GM23248 (cell line): ENCODE data around the gene KIF16B. TPM values are rescaled to one million over a fixed set of nuclear protein-coding genes. Genes with fewer than 3 reads are reported as not detected.

ENCODE experiments used
- DNase-seq: peaks from one replicate; pipeline ENCODE4 v3.0.0-alpha.2; 2015
- H2AFZ ChIP-seq: fragments of 200-600 bp; sonication (generic); 2 replicates; pipeline ENCODE4 v1.6.1; 2016; ENCODE audit warnings: antibody characterized with exemption
- H3F3A ChIP-seq: fragments of 200-600 bp; sonication (generic); 2 replicates; pipeline ENCODE4 v1.6.1; 2016; ENCODE audit warnings: mild to moderate bottlenecking, antibody characterized with exemption, mixed run types; ENCODE audit not compliant: insufficient read depth
- H3K27ac ChIP-seq: fragments of 200-600 bp; sonication (generic); 2 replicates; pipeline ENCODE4 v1.5.1; 2016; ENCODE audit warnings: mild to moderate bottlenecking
- H3K27me3 ChIP-seq: fragments of 200-600 bp; sonication (generic); replicated peaks from 2 replicates; pipeline ENCODE4 v1.6.1; 2016; ENCODE audit warnings: mild to moderate bottlenecking; ENCODE audit not compliant: insufficient read depth
- H3K36me3 ChIP-seq: fragments of 200-600 bp; sonication (generic); 2 replicates; pipeline ENCODE4 v1.6.1; 2016; ENCODE audit warnings: low read depth, mild to moderate bottlenecking
- H3K4me1 ChIP-seq: fragments of 200-600 bp; sonication (generic); 2 replicates; pipeline ENCODE4 v1.6.1; 2016; ENCODE audit warnings: mild to moderate bottlenecking; ENCODE audit not compliant: insufficient read depth
- H3K4me2 ChIP-seq: fragments of 200-600 bp; sonication (generic); one replicate; pipeline ENCODE4 v1.6.1; 2016; ENCODE audit warnings: mild to moderate bottlenecking; ENCODE audit not compliant: unreplicated experiment
- H3K4me3 ChIP-seq: fragments of 200-600 bp; sonication (generic); 2 replicates; pipeline ENCODE4 v1.5.1; 2016; ENCODE audit warnings: mild to moderate bottlenecking
- H3K79me2 ChIP-seq: fragments of 200-600 bp; sonication (generic); 2 replicates; pipeline ENCODE4 v1.6.1; 2016; ENCODE audit warnings: mild to moderate bottlenecking; ENCODE audit not compliant: insufficient read depth
- H3K9ac ChIP-seq: fragments of 200-600 bp; sonication (generic); 2 replicates; pipeline ENCODE4 v1.6.1; 2016; ENCODE audit warnings: mild to moderate bottlenecking
- H3K9me2 ChIP-seq: fragments of 200-600 bp; sonication (generic); 2 replicates; pipeline ENCODE4 v1.6.1; 2016; ENCODE audit warnings: mixed run types, mild to moderate bottlenecking, moderate library complexity; ENCODE audit not compliant: insufficient read depth
- H3K9me3 ChIP-seq: fragments of 200-600 bp; sonication (generic); one replicate; pipeline ENCODE4 v1.6.1; 2017; ENCODE audit warnings: low read depth
- H4K20me1 ChIP-seq: fragments of 200-600 bp; sonication (generic); 2 replicates; pipeline ENCODE4 v1.6.0; 2016; ENCODE audit not compliant: insufficient read depth
- EZH2 ChIP-seq: fragments of 200-600 bp; sonication (generic); IDR thresholded peaks from 2 replicates; pipeline ENCODE4 v1.6.1; 2018; ENCODE audit warnings: antibody characterized with exemption, mild to moderate bottlenecking; ENCODE audit not compliant: insufficient read depth, poor library complexity, severe bottlenecking
- EZH2phosphoT487 ChIP-seq: fragments of 200-600 bp; sonication (generic); IDR thresholded peaks from 2 replicates; pipeline ENCODE4 v1.6.1; 2018; ENCODE audit warnings: antibody characterized with exemption, moderate library complexity, mild to moderate bottlenecking, low read depth; ENCODE audit not compliant: insufficient read depth
- WGBS, 2 experiments: methylation state at CpG; one replicate each; pipeline ENCODE4 v1.1.6; 2015 to 2017; ENCODE audit warnings: low lambda C conversion rate in 2 of 2, low coverage in 1 of 2; ENCODE audit errors: missing lambda C conversion rate in 2 of 2; 5-methylcytosine and 5-hydroxymethylcytosine counted together
- in situ Hi-C: fragments of 300-500 bp; cut with MboI; formaldehyde crosslinking; loops from 2 replicates; pipeline ENCODE4 v1.15.0; 2020
- polyA plus RNA-seq: library from polyadenylated mRNA; unstranded; fragments of >200 nt; fragmentation: Nextera tagmentation; extraction: Ambion mirVana; gene quantifications from 2 replicates; pipeline ENCODE4 v1.2.1, GENCODE V29; 2016
- total RNA-seq: library from RNA; depleted of rRNA; stranded (reverse); fragments of >200 nt; shearing (Covaris generic); gene quantifications from 2 replicates; pipeline ENCODE4 v1.2.3, GENCODE V29; 2014

The KIF16B gene
- total and polyA plus RNA-seq, 2 experiments from 2014 or later = 1.7 to 2.6 TPM

DNA sequence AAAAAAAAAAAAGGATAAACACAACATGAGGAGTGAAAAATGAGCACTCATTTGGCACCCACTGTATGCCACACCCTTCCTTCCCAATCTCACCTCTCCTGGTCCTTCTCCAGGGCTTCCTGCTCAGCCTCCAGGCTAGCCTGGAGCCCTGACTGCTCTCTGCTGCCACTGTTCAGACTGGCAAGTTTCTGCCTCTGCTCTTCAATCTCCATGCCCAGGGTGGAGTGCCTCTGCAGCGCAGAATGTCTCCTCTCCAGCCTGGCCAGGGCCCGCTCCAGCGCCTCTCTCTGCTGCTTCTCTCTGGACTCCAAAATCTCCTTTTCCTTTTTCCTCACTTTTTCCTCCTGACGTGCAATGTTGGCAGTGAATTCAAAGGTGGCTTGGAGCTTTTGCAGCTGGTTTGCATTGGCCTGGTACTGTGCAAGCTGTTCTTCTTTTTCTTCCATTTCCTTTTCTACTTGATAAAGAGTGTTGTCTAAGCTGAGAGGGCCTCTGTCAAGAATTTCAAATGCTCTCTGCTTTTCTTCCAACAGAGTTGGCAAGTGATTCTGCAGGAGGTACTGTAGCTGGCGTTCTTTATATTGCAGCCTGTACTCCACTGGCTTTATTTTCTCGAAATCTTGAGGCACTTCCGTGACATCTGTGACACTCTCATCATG is 194.4 kb downstream of the KIF16B start:
- no peak for TF ChIP-seq EZH2phosphoT487
- TF ChIP-seq EZH2 = no peak
- H3K9me3 ChIP-seq = no peaks in the 10 kb centered on the region
- no peak overlapping the region for H2AFZ ChIP-seq
- H3F3A ChIP-seq = no peaks in the 10 kb centered on the region
- no peaks in the 10 kb centered on the region for H4K20me1 ChIP-seq
- no peaks in the 10 kb centered on the region for H3K27me3 ChIP-seq
- in situ Hi-C loops = no loop called here
- no peak overlapping the region for H3K27ac ChIP-seq
- DNase-seq = no peak
- H3K9ac ChIP-seq = no peak overlapping the region
- H3K9me2 ChIP-seq = no peaks in the 10 kb centered on the region
- no peaks in the 10 kb centered on the region for H3K36me3 ChIP-seq
- 60 to 62% methylated on average over 7 of the region's 7 CpGs for WGBS, 2 experiments
- H3K4me1 ChIP-seq = no peaks in the 10 kb centered on the region
- H3K79me2 ChIP-seq = no peaks in the 10 kb centered on the region
- H3K4me2 ChIP-seq = no peak overlapping the region
- H3K4me3 ChIP-seq = no peak overlapping the region

- Histone ChIP-seq H3K4me3 (no peak overlapping the region), H3K9ac (no peak overlapping the region), H3K9me3 (no peaks in the 10 kb centered on the region), H2AFZ (no peak overlapping the region), H3K9me2 (no peaks in the 10 kb centered on the region), H3K4me2 (no peak overlapping the region), H3K79me2 (no peaks in the 10 kb centered on the region), H3K4me1 (no peaks in the 10 kb centered on the region), H3K27me3 (no peaks in the 10 kb centered on the region), H3K36me3 (no peaks in the 10 kb centered on the region), H3K27ac (no peak overlapping the region), H3F3A (no peaks in the 10 kb centered on the region), H4K20me1 (no peaks in the 10 kb centered on the region)
- in situ Hi-C loops = no loop called here
- TF ChIP-seq EZH2phosphoT487 = no peak
- TF ChIP-seq EZH2 = no peak
- no peak for DNase-seq
- WGBS, 2 experiments = 82 to 89% methylated on average over 1 of the region's 1 CpG
Observed at GRCh38 chr20:16378122-16378521, 195.1 kb downstream of the KIF16B start.

DNA sequence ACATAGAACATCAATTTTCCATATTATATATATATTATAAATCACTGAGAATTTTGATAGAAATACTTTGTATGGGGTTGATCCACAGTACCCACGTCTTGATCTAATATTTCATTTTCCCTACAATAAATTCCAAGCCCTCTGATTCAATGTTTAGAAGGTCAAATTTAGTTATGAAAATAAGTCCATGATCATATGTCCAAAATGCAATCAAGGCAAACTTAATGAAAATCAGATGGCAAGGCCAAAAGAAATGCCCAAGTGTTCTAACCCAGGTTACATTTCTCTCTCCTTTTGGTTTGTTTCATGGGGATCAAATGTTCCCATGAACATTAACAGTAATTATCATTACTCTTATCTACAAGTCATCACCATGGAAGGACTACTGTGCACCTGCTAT is 203.8 kb downstream of the KIF16B start:
- whole genome bisulfite sequencing, 2 experiments = 29 to 50% methylated on average over 1 of the region's 1 CpG

DNA sequence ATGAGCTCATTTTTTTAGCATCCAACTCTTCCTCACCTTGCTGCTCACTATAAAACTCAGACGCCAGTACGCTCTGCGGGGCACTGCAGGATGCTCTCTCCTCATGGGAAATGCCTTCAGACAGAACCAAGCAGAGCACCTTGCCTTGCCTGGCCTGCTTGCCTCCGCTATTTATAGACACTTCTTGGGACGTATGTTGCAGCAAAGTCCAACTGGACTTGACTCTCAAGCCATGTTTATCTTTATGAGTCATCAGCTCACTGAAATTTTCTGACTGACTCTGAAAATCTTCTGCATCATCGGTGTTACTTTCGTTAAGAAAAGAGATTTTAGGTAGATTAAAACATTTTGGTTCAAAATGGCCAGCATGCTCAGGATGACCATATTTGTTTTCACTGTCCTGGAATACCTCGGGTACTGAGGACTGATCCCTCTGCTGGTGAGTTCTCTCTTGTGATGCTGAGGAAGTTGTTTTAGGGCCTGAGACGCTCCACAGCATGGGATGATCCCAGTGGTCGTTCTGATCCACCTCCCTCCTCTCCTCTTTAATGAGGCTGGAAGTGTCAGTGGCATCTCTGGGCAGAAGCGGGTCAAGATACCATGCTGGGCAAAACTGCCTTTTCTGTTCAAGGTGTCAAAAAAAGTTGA is 204.5 kb downstream of the KIF16B start:
- no peak overlapping the region for H3K27ac ChIP-seq
- no peak overlapping the region for H3K4me2 ChIP-seq
- H2AFZ ChIP-seq = no peak overlapping the region
- H4K20me1 ChIP-seq = no peaks in the 10 kb centered on the region
- no peak for TF ChIP-seq EZH2
- TF ChIP-seq EZH2phosphoT487 = no peak
- H3K9me3 ChIP-seq = no peaks in the 10 kb centered on the region
- no peaks in the 10 kb centered on the region for H3K27me3 ChIP-seq
- no peaks in the 10 kb centered on the region for H3K36me3 ChIP-seq
- in situ Hi-C loops = no loop called here
- no peaks in the 10 kb centered on the region for H3K9me2 ChIP-seq
- DNase-seq = peak; percentile 6
- no peak overlapping the region for H3K9ac ChIP-seq
- H3K4me3 ChIP-seq = no peak overlapping the region
- no peaks in the 10 kb centered on the region for H3K79me2 ChIP-seq
- 87 to 90% methylated on average over 11 of the region's 11 CpGs for WGBS, 2 experiments
- no peaks in the 10 kb centered on the region for H3F3A ChIP-seq
- no peaks in the 10 kb centered on the region for H3K4me1 ChIP-seq

More for the DNA sequence above, 203.8 kb downstream of the KIF16B start:
- in situ Hi-C loops = no loop called here
- TF ChIP-seq EZH2phosphoT487 (no peak), EZH2 (no peak)
- no peaks in the 10 kb centered on the region for H3F3A ChIP-seq
- H3K4me3 ChIP-seq = no peak overlapping the region
- no peak for DNase-seq
- no peaks in the 10 kb centered on the region for H4K20me1 ChIP-seq
- H2AFZ ChIP-seq = no peak overlapping the region
- no peaks in the 10 kb centered on the region for H3K27me3 ChIP-seq
- no peaks in the 10 kb centered on the region for H3K79me2 ChIP-seq
- H3K9ac ChIP-seq = no peak overlapping the region
- H3K27ac ChIP-seq = no peak overlapping the region
- H3K4me2 ChIP-seq = no peak overlapping the region
- no peaks in the 10 kb centered on the region for H3K4me1 ChIP-seq
- no peaks in the 10 kb centered on the region for H3K36me3 ChIP-seq
- H3K9me3 ChIP-seq = no peaks in the 10 kb centered on the region
- no peaks in the 10 kb centered on the region for H3K9me2 ChIP-seq
